ENCODE results near the gene MRPL37.
"Not testable (repeated sequence)": the region's sequence is repeated elsewhere in the genome, so short reads cannot be mapped to it uniquely, and the experiment has no call there.

Gene MRPL37

GRCh38 chr1:54199765-54200518 is at the start of gene MRPL37, which contains the start of gene CYB5RL:
Gene MRPL37 (plus strand): TSS chr1:54200167. CDS start chr1:54200244, 77 bp downstream.
Gene CYB5RL (minus strand): TSS chr1:54200030. CDS start chr1:54195616, 4,414 bp downstream.
- DNase-seq = peak; percentile 99

- no peak for DNase-seq
These were observed 49.0 kb upstream of the MRPL37 start for GRCh38 chr1:54151013-54151412.

GRCh38 chr1:54152696-54153095 is 47.3 kb upstream of the MRPL37 start, which contains the start of gene CDCP2:
Gene CDCP2 (minus strand): TSS chr1:54153000. CDS start chr1:54152922, 78 bp downstream.
- DNase-seq = no peak

GRCh38 chr1:54153535-54154439 is 46.2 kb upstream of the MRPL37 start:
- no peak for DNase-seq

- no peak for DNase-seq
These were observed 43.8 kb upstream of the MRPL37 start for GRCh38 chr1:54156201-54156600.

GRCh38 chr1:54156986-54157385 is 43.0 kb upstream of the MRPL37 start:
- no peak for DNase-seq

- DNase-seq = no peak
These were observed 42.6 kb upstream of the MRPL37 start for GRCh38 chr1:54157401-54157800.

- peak; percentile 84 for DNase-seq
These were observed 41.9 kb upstream of the MRPL37 start for GRCh38 chr1:54158071-54158470.

- DNase-seq = no peak
These were observed 40.1 kb upstream of the MRPL37 start for GRCh38 chr1:54159733-54160316.

- DNase-seq = no peak
These were observed 39.6 kb upstream of the MRPL37 start for GRCh38 chr1:54160351-54160750.

GRCh38 chr1:54161495-54162168 is 38.3 kb upstream of the MRPL37 start:
- no peak for DNase-seq

GRCh38 chr1:54163051-54163450 is 36.9 kb upstream of the MRPL37 start:
- peak; percentile 45 for DNase-seq

- DNase-seq = no peak
These were observed 36.4 kb upstream of the MRPL37 start for GRCh38 chr1:54163573-54163972.

- no peak for DNase-seq
These were observed 34.8 kb upstream of the MRPL37 start for GRCh38 chr1:54165146-54165545.

- not testable (repeated sequence) for DNase-seq
These were observed 33.6 kb upstream of the MRPL37 start for GRCh38 chr1:54166357-54166756.

GRCh38 chr1:54167422-54168139 is 32.4 kb upstream of the MRPL37 start:
- DNase-seq = no peak

GRCh38 chr1:54168206-54168965 is 31.6 kb upstream of the MRPL37 start:
- no peak for DNase-seq

GRCh38 chr1:54169068-54169467 is 30.9 kb upstream of the MRPL37 start:
- DNase-seq = no peak

- no peak for DNase-seq
These were observed 29.0 kb upstream of the MRPL37 start for GRCh38 chr1:54171016-54171415.

GRCh38 chr1:54171606-54172005 is 28.4 kb upstream of the MRPL37 start:
- no peak for DNase-seq

Data from COR-L47 (cell line).